GM12891 (cell line): Measurements from ENCODE around the gene TAF8.

Source experiments
- PAX5 ChIP-seq: IDR thresholded peaks from 2 replicates; pipeline ENCODE4 v1.6.1; 2011; ENCODE audit warnings: low read length, moderate library complexity, mild to moderate bottlenecking; ENCODE audit not compliant: insufficient read depth, severe bottlenecking
- POLR2A ChIP-seq: IDR thresholded peaks from 2 replicates; pipeline ENCODE4 v1.6.1; 2011; ENCODE audit warnings: low read depth, low read length, control low read depth
- POLR2AphosphoS5 ChIP-seq: IDR thresholded peaks from 2 replicates; pipeline ENCODE4 v1.6.1; 2011; ENCODE audit warnings: low read depth, low read length, control low read depth
- POU2F2 ChIP-seq: IDR thresholded peaks from 2 replicates; pipeline ENCODE4 v1.6.1; 2011; ENCODE audit warnings: low read depth, mild to moderate bottlenecking, control low read depth, low read length, moderate library complexity
- TAF1 ChIP-seq: IDR thresholded peaks from 2 replicates; pipeline ENCODE4 v1.6.1; 2011; ENCODE audit warnings: low read depth, low read length, control low read depth

DNA sequence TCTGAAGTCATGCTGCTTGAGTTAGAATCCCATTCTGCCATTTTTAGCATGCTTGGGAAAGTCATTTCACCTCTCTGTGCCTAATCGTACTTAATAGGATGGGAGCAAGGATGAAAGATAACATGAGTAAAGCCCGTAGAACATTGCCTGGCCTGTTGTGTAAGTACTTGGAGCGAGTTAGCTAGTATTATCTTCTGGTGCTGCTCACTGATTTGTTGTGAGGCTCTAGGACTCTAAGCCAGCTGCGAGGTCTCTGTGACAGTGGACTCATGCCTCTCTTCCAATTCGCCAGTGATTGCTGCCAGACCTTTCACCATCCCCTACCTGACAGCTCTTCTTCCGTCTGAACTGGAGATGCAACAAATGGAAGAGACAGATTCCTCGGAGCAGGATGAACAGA, 17.8 kb downstream of the TAF8 start:
- TF ChIP-seq POLR2A, result no peak
- no peak for TF ChIP-seq TAF1
- no peak for TF ChIP-seq POLR2AphosphoS5
- TF ChIP-seq PAX5, result no peak
- TF ChIP-seq POU2F2, result no peak
